ENCODE measurements around the gene SNAP29. TPM values are rescaled to one million over a fixed set of nuclear protein-coding genes. Genes with fewer than 3 reads are reported as not detected.

SNAP29 gene
- total RNA-seq, 1 donor from 2014 or later, result 15.0 TPM

- Mint-ChIP-seq H3K36me3 (peaks cover 11% of the 10 kb centered on the region), H3K9me3 (no peaks in the 10 kb centered on the region), H3K27ac (no peak overlapping the region), H3K27me3 (ENCODE audit: low read depth) (no peaks in the 10 kb centered on the region), H3K4me3 (no peak overlapping the region), H3K4me1 (peaks cover 21% of the 10 kb centered on the region)
- DNase-seq (ENCODE audit: low spot score in 2 of 2, unreplicated experiment in 2 of 2), result no peak
- no peak for TF ChIP-seq CTCF (IDR thresholded peaks at IDR 0.05; ENCODE audit: unreplicated experiment)
Observed at GRCh38 chr22:20865875-20866445, 7.2 kb downstream of the SNAP29 start.

- no peak for TF ChIP-seq CTCF (IDR thresholded peaks at IDR 0.05; ENCODE audit: unreplicated experiment)
- Mint-ChIP-seq H3K36me3 (peaks cover 11% of the 10 kb centered on the region), H3K27ac (peak overlapping the region; percentile 39), H3K9me3 (no peaks in the 10 kb centered on the region), H3K4me1 (peaks cover 21% of the 10 kb centered on the region), H3K4me3 (no peak overlapping the region), H3K27me3 (ENCODE audit: low read depth) (no peaks in the 10 kb centered on the region)
- DNase-seq (ENCODE audit: low spot score in 2 of 2, unreplicated experiment in 2 of 2), result no peak
Observed at GRCh38 chr22:20866736-20867135, 7.9 kb downstream of the SNAP29 start.

- Mint-ChIP-seq H3K36me3 (peaks cover 8% of the 10 kb centered on the region), H3K9me3 (no peaks in the 10 kb centered on the region), H3K27me3 (ENCODE audit: low read depth) (no peaks in the 10 kb centered on the region), H3K4me3 (no peak overlapping the region), H3K4me1 (peaks cover 21% of the 10 kb centered on the region), H3K27ac (peak overlapping the region; percentile 67)
- TF ChIP-seq CTCF (IDR thresholded peaks at IDR 0.05; ENCODE audit: unreplicated experiment), result no peak
- no peak for DNase-seq (ENCODE audit: low spot score in 2 of 2, unreplicated experiment in 2 of 2)
Observed at GRCh38 chr22:20867179-20868024, 8.6 kb downstream of the SNAP29 start.

- H3K4me3 Mint-ChIP-seq, result no peak overlapping the region
- peaks cover 21% of the 10 kb centered on the region for H3K4me1 Mint-ChIP-seq
- TF ChIP-seq CTCF (IDR thresholded peaks at IDR 0.05; ENCODE audit: unreplicated experiment), result no peak
- DNase-seq (ENCODE audit: low spot score in 2 of 2, unreplicated experiment in 2 of 2), result no peak
- no peaks in the 10 kb centered on the region for H3K9me3 Mint-ChIP-seq
- H3K27ac Mint-ChIP-seq, result peak overlapping the region; percentile 37
- H3K36me3 Mint-ChIP-seq, result peaks cover 9% of the 10 kb centered on the region
- H3K27me3 Mint-ChIP-seq (ENCODE audit: low read depth), result no peaks in the 10 kb centered on the region
Observed at GRCh38 chr22:20868025-20868962, 9.5 kb downstream of the SNAP29 start.

GRCh38 chr22:20869234-20869633 lies 10.4 kb downstream of the SNAP29 start:
- Mint-ChIP-seq H3K9me3 (no peaks in the 10 kb centered on the region), H3K27me3 (ENCODE audit: low read depth) (no peaks in the 10 kb centered on the region), H3K27ac (no peak overlapping the region), H3K4me3 (no peak overlapping the region), H3K4me1 (peaks cover 21% of the 10 kb centered on the region), H3K36me3 (peaks cover 10% of the 10 kb centered on the region)
- no peak for TF ChIP-seq CTCF (IDR thresholded peaks at IDR 0.05; ENCODE audit: unreplicated experiment)
- DNase-seq (ENCODE audit: low spot score in 2 of 2, unreplicated experiment in 2 of 2), result no peak

Data from mesothelial cell of epicardium (in vitro differentiated cells).